ENCODE measurements around the gene HLA-DQA2.

- TF ChIP-seq RFX5 (IDR thresholded peaks at IDR 0.05) (no peak), ZSCAN20 (CRISPR knock-in tag; IDR thresholded peaks at IDR 0.05) (no peak), NR3C1 (IDR thresholded peaks at IDR 0.05) (no peak), CTCF (IDR thresholded peaks at IDR 0.05) (no peak), CEBPB (IDR thresholded peaks at IDR 0.05) (no peak), REST (IDR thresholded peaks at IDR 0.05) (no peak), EP300 (IDR thresholded peaks at IDR 0.05) (no peak), POLR2AphosphoS2 (conservative IDR thresholded peaks at IDR 0.05; ENCODE audit: low read length) (no peak), POLR2A (IDR thresholded peaks at IDR 0.05; ENCODE audit: low read length) (no peak), PHF8 (IDR thresholded peaks at IDR 0.05; ENCODE audit: borderline replicate concordance, low read depth) (no peak), ELK1 (IDR thresholded peaks at IDR 0.05; ENCODE audit: low read depth, low read length) (no peak), ZFP36 (IDR thresholded peaks at IDR 0.05; ENCODE audit: borderline replicate concordance, partially characterized antibody) (no peak), CBX8 (IDR thresholded peaks at IDR 0.05) (no peak), BHLHE40 (IDR thresholded peaks at IDR 0.05; ENCODE audit: low read depth, low read length) (no peak)
These were observed 22.2 kb downstream of the HLA-DQA2 start, which contains the start of gene HLA-DQB2 for GRCh38 chr6:32763421-32763820.

Measured in A549 (cell line).